AG10803 (cell line): Measurements from ENCODE around the gene FOXJ1.

Experiments used
- DNase-seq: peaks from one replicate; pipeline ENCODE4 v3.0.0; 2010; ENCODE audit warnings: low read depth
- H3K4me3 ChIP-seq: 2 replicates; pipeline ENCODE4 v1.5.1; 2011; ENCODE audit warnings: mild to moderate bottlenecking, low read length, control low read depth
- TF ChIP-seq, protein P1 (sequence below): conservative IDR thresholded peaks from 2 replicates; pipeline ENCODE4 v1.5.1; 2011; ENCODE audit warnings: mild to moderate bottlenecking, low read length, control low read depth, inconsistent platforms

The FOXJ1 gene

DNA sequence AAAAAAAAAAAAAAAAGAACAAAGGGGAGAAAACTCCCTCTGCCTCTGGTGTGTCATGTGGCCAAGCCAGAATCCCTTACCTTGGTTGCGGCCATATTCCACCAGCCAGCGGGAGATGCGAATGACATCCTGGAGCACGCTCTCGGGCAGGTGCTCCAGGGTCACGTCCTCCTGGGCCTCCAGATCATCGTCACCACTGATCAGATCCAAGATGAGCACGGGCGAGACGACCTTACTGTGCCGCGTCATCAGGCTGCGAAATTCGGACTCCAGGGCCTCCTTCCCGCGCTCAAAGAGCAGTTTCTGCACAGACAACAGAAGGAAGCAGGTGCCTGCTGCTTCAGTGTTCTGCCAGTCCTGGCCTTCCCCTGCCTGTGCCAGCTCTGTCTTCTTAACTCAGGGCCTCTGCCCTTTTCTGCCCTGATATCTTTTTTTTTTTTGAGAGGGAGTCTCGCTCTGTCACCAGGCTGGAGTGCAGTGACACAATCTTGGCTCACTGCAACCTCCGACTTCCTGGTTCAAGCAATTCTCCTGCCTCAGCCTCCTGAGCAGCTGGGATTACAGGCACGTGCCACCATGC lies 43.2 kb downstream of the FOXJ1 start:
- TF ChIP-seq, protein P1, sequence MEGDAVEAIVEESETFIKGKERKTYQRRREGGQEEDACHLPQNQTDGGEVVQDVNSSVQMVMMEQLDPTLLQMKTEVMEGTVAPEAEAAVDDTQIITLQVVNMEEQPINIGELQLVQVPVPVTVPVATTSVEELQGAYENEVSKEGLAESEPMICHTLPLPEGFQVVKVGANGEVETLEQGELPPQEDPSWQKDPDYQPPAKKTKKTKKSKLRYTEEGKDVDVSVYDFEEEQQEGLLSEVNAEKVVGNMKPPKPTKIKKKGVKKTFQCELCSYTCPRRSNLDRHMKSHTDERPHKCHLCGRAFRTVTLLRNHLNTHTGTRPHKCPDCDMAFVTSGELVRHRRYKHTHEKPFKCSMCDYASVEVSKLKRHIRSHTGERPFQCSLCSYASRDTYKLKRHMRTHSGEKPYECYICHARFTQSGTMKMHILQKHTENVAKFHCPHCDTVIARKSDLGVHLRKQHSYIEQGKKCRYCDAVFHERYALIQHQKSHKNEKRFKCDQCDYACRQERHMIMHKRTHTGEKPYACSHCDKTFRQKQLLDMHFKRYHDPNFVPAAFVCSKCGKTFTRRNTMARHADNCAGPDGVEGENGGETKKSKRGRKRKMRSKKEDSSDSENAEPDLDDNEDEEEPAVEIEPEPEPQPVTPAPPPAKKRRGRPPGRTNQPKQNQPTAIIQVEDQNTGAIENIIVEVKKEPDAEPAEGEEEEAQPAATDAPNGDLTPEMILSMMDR, result no peak
- DNase-seq, result no peak
- H3K4me3 ChIP-seq, result no peak overlapping the region

DNA sequence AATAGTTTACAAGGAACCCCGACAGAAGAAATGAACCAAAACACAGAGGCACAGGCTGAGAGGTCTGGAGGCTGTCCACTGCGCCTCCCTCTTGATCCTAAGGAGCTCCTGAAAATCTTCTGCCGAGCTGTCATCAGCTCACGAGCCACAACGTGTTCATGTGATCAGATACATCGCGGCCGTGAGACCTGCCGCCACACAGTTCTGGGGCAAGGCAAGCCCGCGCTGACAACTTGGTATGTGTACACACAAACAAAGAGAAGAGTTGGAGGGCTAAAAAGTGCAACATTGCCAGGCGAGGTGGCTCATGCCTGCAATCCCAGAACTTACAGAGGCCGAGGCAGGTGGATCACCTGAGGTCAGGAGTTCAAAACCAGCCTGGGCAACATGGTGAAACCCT lies 45.1 kb downstream of the FOXJ1 start:
- TF ChIP-seq, protein P1, result no peak
- no peak overlapping the region for H3K4me3 ChIP-seq
- no peak for DNase-seq

DNA sequence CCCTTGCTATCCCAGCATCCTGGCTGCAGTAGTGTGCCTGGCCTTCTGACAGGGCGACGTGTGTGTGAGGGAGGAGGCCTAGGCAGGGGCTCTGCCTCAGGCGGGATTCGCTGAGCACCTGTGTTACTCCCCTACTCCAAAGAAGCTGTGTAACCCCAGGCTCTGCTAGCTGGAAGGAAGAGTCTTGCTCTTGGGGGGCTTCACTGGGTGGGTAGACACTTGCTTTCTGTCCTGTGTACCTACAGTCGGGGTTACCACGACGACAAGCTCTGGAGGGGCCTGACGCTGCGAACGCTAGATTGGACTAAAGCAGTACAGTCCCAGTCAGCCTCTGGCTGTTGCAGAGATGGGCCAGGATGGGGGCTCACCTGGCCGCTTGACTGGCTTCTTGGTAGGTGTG lies 47.0 kb downstream of the FOXJ1 start:
- TF ChIP-seq, protein P1, result no peak
- no peak for DNase-seq
- H3K4me3 ChIP-seq, result no peak overlapping the region

DNA sequence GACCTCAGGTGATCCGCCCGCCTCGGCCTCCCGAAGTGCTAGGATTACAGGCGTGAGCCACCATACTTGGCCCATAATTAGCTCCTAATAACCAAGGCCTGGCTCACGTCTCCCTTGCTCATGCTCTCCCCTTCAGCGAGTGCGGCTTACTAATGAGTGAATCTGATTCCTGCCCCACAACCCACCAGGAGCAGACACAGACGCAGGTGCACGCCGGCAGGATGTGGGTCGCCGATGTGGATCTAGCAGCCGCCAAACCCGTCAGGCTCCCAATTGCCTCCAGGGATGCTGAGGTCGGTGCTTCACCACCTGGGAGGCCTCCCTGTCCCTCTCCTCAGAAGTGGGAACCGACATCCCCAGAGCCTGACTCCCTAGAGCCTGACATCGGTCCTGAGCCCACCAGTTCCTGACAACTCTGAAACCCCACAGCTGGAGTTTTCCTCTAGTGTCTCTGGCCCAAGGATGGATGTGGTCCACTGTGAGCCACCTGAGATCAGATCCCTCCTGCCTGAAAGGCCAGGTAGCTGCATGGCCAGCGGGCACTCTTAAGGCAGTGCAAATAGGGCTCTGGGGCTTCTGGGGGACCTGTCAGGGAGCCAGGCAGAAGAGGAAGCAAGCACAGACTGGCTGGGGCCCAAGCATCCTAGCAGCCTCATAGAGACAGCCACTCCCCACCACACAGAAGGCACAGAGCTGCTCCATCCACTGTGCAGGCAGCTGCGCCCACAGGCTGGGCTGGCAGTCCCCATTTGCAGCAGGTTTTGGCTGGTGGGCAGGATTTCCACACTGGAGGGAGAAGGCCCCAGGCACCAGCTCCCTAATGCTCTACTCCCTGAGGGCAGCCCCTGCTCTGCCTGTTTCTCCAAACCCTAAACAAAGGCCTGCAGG lies 48.3 kb downstream of the FOXJ1 start:
- H3K4me3 ChIP-seq, result no peak overlapping the region
- TF ChIP-seq, protein P1, result no peak
- no peak for DNase-seq

DNA sequence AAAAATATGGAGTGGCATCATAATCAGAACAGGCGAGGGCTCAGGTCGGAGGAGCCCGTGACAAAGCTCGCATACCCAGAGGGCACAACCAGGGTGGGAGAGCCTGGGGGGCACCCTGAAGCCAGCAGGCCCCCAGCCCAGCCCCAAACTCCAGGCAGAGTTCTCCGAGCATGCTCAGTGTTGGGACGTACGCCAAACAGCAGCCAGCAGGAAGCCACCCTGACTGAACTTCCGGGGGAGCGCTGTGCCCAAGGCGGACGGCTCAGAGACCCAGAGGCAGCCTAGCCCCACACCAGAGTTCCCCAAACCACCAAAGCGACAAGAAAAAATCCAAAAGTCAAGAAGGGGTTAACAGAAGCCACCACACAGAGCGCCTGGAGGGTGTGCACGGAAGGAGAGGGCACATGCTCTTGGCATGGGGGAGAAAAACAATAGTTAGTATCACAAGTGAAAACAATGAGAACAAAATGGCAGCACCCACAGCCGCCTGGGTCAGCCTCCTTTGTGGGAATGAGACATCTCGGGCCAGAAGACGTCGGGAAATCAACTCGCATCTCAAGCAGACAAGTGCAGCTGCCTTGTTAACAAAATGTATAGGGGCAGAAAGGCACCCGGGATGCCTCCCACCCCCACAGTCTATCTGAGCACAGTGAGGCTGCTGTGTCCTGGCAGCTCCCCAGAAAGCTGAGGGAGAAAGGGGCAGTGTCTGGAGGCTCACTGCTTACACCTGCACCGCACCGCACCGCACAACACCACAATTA lies 49.3 kb downstream of the FOXJ1 start:
- H3K4me3 ChIP-seq, result no peak overlapping the region
- DNase-seq, result no peak
- TF ChIP-seq, protein P1, result no peak

DNA sequence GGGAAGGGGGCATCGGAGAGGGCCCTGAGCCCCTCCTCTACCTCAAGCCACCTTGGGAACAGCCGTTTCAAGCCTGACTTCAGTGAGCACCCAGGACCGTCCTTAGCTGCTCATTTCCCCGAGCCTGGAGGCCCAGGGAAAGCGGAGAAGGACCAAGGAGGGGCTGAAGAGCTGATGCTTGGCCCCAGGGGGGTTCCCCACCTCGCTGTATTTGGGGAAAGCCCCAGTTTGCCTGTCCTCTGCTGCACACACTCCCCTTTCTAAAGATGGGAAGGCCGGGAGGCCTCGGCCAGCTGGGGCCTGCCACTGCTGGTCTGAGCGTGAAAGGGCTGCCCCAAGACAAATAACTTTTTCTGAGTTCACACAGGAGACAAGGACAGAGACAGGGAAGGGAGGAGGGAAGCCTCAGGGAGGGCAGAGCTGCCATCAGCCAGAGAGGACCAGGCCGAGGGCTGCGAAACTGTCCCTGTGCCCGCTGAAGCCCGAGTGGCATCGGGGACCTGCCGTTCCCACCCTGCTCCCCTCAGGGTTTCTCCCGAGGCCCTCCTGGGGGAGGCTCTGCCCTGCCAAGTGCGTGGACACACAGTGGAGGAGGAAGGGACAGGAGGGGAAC lies 50.4 kb downstream of the FOXJ1 start:
- TF ChIP-seq, protein P1, result no peak
- H3K4me3 ChIP-seq, result no peak overlapping the region
- DNase-seq, result no peak
